GM19328 (cell line): ENCODE results near the gene DEPP1.
A peak's percentile ranks its signal among the peaks of the same experiment; 100 is the strongest.
"Not testable (repeated sequence)": the region's sequence is repeated elsewhere in the genome, so short reads cannot be mapped to it uniquely, and the experiment has no call there.

Experiments used
- ATAC-seq: cut with Tn5 transposase; IDR thresholded peaks from one replicate; pipeline ENCODE4 v1.9.1; 2021; ENCODE audit warnings: mild to moderate bottlenecking, moderate library complexity; ENCODE audit not compliant: unreplicated experiment

DEPP1 gene

GRCh38 chr10:44978570-44979280 lies at the start of gene DEPP1:
DEPP1 (minus strand) TSS chr10:44978809; CDS start chr10:44978030, 779 bp downstream.
- ATAC-seq, result no peak

GRCh38 chr10:45023426-45023825 lies 44.8 kb upstream of the DEPP1 start:
- no peak for ATAC-seq

GRCh38 chr10:45015590-45015989 lies 37.0 kb upstream of the DEPP1 start:
- no peak for ATAC-seq

GRCh38 chr10:45014557-45014956 lies 35.9 kb upstream of the DEPP1 start:
- not testable (repeated sequence) for ATAC-seq

GRCh38 chr10:45008524-45009161 lies 30.0 kb upstream of the DEPP1 start:
- peak; percentile 76 for ATAC-seq

- ATAC-seq, result no peak
Observed at GRCh38 chr10:45006276-45007030, 27.8 kb upstream of the DEPP1 start.

GRCh38 chr10:45005284-45005683 lies 26.7 kb upstream of the DEPP1 start:
- no peak for ATAC-seq

- no peak for ATAC-seq
Observed at GRCh38 chr10:45004661-45005060, 26.1 kb upstream of the DEPP1 start.

- no peak for ATAC-seq
Observed at GRCh38 chr10:45003432-45004000, 24.9 kb upstream of the DEPP1 start.

- ATAC-seq, result peak; percentile 70
Observed at GRCh38 chr10:45001381-45002148, 23.0 kb upstream of the DEPP1 start.

GRCh38 chr10:45000752-45001380 lies 22.3 kb upstream of the DEPP1 start, which contains the start of gene ZNF22:
ZNF22 (plus strand) TSS chr10:45000923; CDS start chr10:45003369, 2,446 bp downstream.
- peak; percentile 68 for ATAC-seq

GRCh38 chr10:45000138-45000751 lies 21.6 kb upstream of the DEPP1 start:
- no peak for ATAC-seq

- no peak for ATAC-seq
Observed at GRCh38 chr10:44998146-44998631, 19.6 kb upstream of the DEPP1 start.

- ATAC-seq, result no peak
Observed at GRCh38 chr10:44997105-44997748, 18.6 kb upstream of the DEPP1 start.

GRCh38 chr10:44995914-44996669 lies 17.5 kb upstream of the DEPP1 start:
- no peak for ATAC-seq

GRCh38 chr10:44995581-44995913 lies 16.9 kb upstream of the DEPP1 start:
- ATAC-seq, result no peak

- no peak for ATAC-seq
Observed at GRCh38 chr10:44994752-44995530, 16.3 kb upstream of the DEPP1 start.
